HS-27A (cell line): ENCODE data around the gene RECK.
"Not testable (repeated sequence)": the region's sequence is repeated elsewhere in the genome, so short reads cannot be mapped to it uniquely, and the experiment has no call there.

ENCODE experiments used
- DNase-seq: peaks from one replicate; pipeline ENCODE4 v3.0.0-alpha.2; 2012; ENCODE audit warnings: low read depth, missing footprints

The RECK gene

DNA sequence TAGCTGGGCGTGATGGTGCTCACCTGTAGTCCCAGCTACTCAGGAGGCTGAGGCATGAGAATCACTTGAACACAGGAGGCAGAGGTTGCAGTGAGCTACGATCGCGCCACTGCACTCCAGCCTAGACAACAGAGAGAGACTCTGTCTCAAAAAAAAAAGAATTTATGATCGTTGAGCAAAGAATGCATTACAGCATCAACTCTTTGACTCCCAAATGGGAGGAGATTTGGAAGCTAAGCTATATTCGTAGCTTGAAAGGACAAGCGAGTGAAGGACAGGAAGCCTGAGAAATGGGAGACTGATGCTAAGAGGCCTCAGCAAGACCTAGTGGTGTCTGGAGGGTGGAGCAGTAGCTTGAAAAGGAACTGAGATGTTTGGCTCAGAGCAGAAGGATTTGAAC is 122.2 kb downstream of the RECK start:
- no peak for DNase-seq

DNA sequence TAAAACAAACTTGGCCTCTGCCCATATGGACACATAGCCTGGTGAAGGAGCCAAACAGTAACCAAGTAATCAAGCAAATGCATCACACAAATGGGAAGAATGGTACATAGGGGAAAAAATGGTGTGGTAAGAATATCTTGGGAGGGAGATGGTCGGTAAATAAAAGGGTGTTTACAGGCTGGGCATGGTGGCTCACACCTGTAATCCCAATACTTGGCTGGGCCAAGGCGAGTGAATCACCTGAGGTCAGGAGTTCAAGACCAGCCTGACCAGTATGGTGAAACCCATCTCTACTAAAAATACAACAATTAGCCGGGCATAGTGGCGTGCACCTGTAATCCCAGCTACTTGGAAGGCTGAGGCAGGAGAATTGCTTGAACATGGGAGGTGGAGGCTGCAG is 122.8 kb downstream of the RECK start:
- DNase-seq: not testable (repeated sequence)

DNA sequence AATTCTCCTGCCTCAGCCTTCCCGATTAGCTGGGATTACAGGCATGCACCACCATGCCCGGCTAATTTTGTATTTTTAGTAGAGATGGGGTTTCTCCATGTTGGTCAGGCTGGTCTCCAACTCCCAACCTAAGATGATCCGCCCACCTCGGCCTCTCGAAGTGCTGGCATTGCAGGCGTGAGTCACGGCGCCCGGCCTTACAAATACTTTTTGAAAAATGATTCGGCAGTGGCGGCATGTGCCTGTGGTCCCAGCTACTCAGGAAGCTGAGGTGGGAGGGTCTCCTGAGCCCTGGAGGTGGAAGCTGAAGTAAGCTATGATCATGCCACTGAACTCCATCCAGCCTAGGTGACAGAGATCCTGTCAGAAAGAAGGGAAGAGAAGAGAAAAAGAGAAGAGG is 123.4 kb downstream of the RECK start:
- DNase-seq: not testable (repeated sequence)

DNA sequence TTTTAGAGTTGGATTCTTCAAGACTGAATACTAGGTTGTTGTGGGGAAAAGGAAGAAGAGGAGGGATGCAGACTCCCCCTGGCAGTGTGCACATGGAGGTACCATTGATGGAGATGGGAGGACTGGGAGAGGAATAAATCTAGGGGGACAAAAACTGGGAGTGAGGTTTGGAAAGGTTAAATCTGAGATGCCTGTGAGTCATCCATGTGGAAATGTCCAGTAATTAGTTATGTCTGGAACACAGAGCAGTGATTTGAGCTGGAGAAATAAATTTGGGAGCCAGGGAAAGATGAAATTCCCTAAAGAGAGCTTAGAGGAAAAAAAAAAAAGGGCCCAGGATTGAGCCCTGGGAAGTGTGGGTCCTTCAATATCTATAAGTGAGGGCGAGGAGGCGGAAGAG is 124.5 kb downstream of the RECK start:
- no peak for DNase-seq

DNA sequence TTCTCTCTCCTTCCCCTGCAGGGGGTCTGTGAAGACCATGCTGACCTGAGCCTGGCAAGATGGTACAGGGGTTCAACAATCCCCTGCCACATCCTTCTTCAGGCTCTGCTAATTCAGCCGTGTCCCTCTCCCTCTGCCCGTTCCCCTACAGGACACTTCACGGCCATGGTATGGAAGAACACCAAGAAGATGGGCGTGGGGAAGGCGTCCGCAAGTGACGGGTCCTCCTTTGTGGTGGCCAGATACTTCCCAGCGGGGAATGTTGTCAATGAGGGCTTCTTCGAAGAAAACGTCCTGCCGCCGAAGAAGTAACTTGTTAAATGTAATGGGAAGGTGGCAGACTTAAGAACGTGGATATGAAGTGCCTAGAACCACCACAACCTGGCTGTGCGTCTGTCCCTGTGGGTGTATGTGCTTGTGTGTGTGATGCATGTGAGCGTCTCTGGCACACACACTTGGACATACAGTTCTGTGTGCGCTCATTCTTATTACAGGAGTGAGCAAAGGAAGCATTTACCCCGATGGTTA is 125.6 kb downstream of the RECK start:
- no peak for DNase-seq

DNA sequence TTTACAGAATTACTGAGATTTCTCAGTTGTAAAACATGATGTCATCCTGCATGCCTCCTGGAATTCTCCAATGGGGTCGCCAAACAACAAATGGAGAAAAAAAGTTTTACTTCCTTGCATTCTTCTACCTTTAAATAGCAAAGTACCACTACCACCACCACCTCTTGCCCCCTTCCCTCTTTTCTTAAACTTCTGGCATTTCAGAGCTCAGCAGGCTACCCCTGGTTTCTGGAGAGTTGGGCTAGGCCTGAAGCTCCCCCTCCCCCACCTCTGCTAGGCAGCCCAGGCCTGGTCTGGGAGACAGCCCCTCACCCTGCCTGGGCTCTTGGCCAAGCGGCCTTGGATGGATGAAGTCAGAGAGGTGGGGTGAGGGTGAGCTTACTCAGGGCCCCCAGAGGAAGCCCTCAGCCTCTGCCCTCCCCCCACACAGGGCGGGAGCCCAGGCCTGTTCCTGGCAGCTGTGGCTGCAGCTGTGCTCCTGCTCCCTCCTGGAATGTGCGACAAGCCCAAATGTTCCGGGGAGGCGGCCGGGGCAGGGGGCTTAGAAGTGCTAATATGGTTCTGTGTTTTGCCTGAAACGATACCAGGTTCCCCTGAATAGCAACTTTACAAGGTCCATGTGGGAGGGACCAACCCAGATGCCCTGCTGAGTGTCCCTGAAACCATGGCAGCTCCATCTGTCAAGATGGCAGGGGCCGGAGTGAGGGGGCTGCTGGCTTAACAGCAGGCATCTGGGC is 126.5 kb downstream of the RECK start:
- DNase-seq: no peak

DNA sequence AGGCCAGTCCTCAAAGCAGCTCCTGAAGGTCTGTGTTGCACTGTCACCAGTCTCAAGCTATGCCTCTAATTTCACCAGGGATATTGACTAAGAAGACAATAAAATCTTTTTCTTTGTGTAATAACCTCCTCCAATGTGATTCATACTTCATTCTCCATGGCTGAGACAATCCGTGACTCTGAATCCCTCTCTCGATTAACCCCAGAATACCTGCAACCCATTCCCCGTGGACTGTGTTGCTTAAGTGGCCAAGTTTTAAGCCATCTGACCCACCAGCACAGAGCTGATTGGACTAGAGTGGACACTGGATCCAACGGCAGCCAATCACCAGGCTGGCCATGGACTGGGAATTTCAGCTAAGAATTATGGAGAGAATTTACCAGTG is 127.1 kb downstream of the RECK start:
- no peak for DNase-seq

DNA sequence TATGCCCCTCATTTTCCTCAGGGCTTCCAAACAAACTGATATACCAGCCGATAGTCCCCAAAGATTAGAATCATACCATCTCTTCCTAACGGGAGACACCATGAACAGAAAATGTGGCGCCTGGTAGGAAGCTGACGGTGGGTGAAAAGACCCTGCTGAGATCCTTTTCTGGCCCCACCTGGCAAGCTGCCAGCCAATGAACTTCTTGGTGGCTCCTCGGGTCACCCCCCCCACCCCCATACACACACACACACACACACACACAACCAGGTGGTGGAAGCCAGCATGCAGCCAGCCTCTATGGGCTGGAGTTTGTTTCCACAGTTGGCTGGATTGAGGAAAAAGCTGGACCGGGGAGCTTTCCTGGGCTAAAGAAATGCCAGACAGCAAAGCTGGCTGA is 127.7 kb downstream of the RECK start:
- DNase-seq: no peak

DNA sequence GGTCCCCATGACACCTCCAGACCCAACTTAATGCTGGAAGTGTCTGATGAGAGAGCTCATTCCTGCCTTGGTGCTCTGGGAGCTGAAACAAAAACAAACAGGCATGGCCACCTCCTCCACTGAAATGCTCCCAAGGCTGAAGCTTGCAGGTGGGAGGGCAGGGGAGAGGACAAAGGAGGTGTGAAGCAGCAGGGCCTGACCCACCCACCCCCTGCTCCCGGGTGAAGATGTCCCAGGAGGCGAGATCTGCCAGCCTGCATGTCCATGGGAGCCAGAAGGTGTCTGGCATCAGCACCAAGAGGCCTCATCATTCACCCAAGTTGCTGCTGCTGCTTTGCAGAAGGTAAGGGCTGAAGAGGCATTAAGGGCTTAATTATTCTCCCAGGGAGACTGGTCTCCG is 128.3 kb downstream of the RECK start:
- DNase-seq: no peak

DNA sequence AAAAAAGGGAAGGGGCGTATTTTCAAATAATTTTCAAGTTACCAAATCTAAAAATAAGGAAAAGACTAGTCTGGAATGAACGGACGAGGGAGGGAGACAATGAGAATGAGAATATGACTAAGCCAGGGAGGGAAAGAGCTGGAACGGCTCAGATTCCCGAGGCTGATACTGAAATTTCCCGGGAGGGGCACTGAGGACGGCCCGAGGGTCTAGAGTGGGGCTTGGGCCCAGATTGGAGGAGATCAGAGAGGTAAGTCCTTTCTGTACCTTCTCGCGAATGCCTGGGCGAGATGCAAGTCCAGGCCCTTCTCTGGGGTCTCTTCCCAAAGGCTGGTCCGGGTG is 129.1 kb downstream of the RECK start:
- no peak for DNase-seq

DNA sequence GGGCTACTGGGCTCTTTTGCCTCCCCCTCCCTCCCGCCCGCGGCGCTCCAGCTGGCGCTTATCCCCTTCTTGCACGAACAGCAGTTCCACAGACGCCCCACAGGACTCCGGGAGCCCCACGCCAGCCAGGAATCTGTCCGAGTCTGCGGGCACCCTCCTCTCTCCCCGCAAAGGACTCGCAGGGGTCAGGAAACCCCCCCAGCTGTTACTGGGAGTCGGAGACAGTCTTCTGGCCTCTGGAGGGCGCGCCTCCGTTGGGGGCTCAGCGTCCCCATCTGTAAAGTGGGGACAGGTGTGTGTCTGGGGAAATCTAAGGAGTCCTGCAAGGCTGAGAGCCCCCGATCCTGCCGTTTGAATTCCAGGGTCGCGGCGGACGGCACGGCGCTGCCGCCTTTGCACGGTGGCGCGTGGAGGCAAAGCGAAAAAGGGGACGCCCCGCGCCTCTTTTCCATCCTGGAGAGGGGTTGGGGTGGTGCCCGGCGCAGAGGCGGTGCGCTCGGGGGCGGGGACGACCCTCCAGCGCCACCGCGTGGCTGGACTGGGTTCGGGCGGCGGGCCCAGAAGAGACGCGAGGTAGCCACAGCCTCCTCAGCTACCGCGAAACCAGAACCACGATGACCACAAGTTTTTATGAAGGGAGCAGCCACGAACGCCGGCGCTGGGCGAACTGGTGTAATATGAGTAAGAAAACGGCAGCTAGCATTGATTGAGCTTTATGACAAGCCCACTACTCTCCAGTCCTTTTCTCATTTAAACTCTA is 129.6 kb downstream of the RECK start:
- peak; percentile 68 for DNase-seq

DNA sequence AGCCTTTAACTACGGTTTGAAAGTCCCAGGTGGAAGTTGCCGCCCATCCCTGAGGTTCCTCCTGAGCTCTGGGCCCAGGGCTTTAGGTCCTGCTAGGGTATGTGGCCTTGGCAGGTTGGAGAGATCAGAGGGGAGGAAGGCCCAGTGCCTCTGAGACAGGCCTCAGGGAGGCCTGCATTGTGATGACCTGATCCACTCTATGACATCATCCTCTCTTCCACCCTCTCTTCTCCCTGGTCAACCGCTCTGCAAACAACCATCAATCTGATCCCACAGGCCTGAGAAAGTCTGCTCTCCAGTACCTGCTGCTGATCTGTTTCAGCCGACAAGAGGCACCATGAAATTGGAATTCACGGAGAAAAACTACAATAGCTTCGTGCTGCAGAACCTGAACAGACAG is 132.5 kb downstream of the RECK start, which contains the start of gene CCIN:
Gene CCIN (plus strand): TSS at position 223 of the 400 bp plus-strand sequence. CDS start 115 bp downstream, at position 338.
- DNase-seq: no peak

DNA sequence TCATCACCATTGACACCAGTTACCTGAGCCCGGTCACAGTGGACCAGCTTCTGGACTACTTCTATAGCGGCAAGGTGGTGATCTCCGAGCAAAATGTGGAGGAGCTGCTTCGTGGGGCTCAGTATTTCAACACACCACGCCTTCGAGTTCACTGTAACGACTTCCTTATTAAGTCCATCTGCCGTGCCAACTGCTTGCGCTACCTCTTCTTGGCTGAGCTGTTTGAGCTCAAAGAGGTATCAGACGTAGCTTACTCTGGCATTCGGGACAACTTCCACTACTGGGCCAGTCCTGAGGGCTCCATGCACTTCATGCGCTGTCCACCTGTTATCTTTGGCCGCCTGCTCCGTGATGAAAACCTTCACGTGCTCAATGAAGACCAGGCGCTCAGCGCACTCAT is 133.0 kb downstream of the RECK start:
- no peak for DNase-seq

DNA sequence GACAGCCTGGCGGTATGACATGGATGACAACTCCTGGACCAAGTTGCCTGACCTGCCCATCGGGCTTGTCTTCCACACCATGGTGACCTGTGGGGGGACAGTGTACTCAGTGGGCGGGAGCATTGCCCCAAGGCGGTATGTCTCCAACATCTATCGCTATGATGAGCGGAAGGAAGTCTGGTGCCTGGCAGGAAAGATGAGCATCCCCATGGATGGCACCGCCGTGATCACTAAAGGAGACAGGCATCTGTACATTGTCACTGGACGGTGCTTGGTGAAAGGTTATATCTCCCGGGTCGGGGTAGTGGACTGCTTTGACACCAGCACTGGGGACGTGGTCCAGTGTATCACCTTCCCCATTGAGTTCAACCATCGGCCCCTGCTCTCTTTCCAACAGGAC is 133.8 kb downstream of the RECK start:
- no peak for DNase-seq

DNA sequence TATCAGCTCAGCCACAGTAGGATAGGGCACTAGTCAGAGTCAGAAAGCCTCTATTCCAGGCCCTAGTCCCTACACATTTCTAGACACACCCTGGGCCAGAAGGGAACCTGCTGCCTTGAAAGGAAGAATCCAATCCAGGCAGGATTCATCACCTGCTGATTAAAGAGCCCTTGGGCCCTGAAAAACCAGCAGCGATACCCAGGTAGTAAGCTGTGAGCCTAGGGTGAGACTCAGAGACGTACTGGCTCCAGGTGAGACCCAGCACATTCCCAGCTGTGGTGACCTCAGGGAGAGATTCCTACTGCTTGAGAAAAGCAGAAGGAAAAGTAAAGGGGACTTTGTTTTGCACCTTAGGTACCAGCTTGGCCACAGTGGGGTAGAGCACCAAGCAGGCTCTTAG is 137.1 kb downstream of the RECK start:
- DNase-seq: no peak
